PC-9 (cell line): ENCODE data around the gene PSMD7. TPM values are rescaled to one million over a fixed set of nuclear protein-coding genes. Genes with fewer than 3 reads are reported as not detected.

ENCODE experiments used
- BruUV-seq: library from RNA; stranded (reverse); fragments of 400-500 nt; replicated peaks from 2 replicates; lab custom pipeline; 2021; lab: Mats Ljungman, UMichigan
- CTCF ChIA-PET: fragments of 300-600 bp; sonication (Branson Sonifier 250); formaldehyde crosslinking; loops from one replicate; lab custom pipeline; 2022; ENCODE audit warnings: antibody characterized with exemption; lab: Charles Lee
- POLR2A ChIA-PET: fragments of 300-600 bp; sonication (Branson Sonifier 250); formaldehyde crosslinking; loops from one replicate; lab custom pipeline; 2022; ENCODE audit warnings: antibody characterized with exemption; ENCODE audit not compliant: unreplicated experiment; lab: Charles Lee
- DNase-seq, 2 experiments: peaks; one replicate each; pipeline versions ENCODE4 v3.0.0 to v3.0.0-alpha.2; 2015 to 2022; ENCODE audit warnings: mixed read lengths in 1 of 2
- H2AFZ ChIP-seq: fragments of 200-600 bp; sonication (generic); 2 replicates; pipeline ENCODE4 v1.8.1; 2017; ENCODE audit warnings: antibody characterized with exemption
- H3F3A ChIP-seq: fragments of 200-600 bp; sonication (generic); 2 replicates; pipeline ENCODE4 v1.8.1; 2017; ENCODE audit warnings: antibody characterized with exemption, mild to moderate bottlenecking, low read depth; ENCODE audit not compliant: insufficient read depth
- H3K27ac ChIP-seq: fragments of 200-600 bp; sonication (generic); 2 replicates; pipeline ENCODE4 v1.6.1; 2016; ENCODE audit warnings: mixed run types
- H3K27me3 ChIP-seq: fragments of 200-600 bp; sonication (generic); 2 replicates; pipeline ENCODE4 v1.6.1; 2016; ENCODE audit warnings: low read depth, mixed run types; ENCODE audit not compliant: insufficient read depth
- H3K36me3 ChIP-seq: fragments of 200-600 bp; sonication (generic); 2 replicates; pipeline ENCODE4 v1.6.1; 2016; ENCODE audit warnings: low read depth, mixed run types
- H3K4me1 ChIP-seq: fragments of 200-600 bp; sonication (generic); replicated peaks from 2 replicates; pipeline ENCODE4 v1.6.1; 2016; ENCODE audit warnings: mixed run types; ENCODE audit not compliant: insufficient read depth
- H3K4me2 ChIP-seq: fragments of 200-600 bp; sonication (generic); 2 replicates; pipeline ENCODE4 v1.6.1; 2017; ENCODE audit warnings: mixed run types
- H3K4me3 ChIP-seq: fragments of 200-600 bp; sonication (generic); 2 replicates; pipeline ENCODE4 v1.6.1; 2016; ENCODE audit warnings: mixed run types
- H3K79me2 ChIP-seq: fragments of 200-600 bp; sonication (generic); 2 replicates; pipeline ENCODE4 v1.6.1; 2017; ENCODE audit warnings: low read depth, mixed run types
- H3K9me2 ChIP-seq: fragments of 200-600 bp; sonication (generic); 2 replicates; pipeline ENCODE4 v1.8.1; 2017; ENCODE audit warnings: mild to moderate bottlenecking; ENCODE audit not compliant: insufficient read depth
- H3K9me3 ChIP-seq: fragments of 200-600 bp; sonication (generic); 2 replicates; pipeline ENCODE4 v1.8.1; 2016; ENCODE audit warnings: low read depth; ENCODE audit not compliant: insufficient read depth
- H4K20me1 ChIP-seq: fragments of 200-600 bp; sonication (generic); 2 replicates; pipeline ENCODE4 v1.8.1; 2017; ENCODE audit not compliant: insufficient read depth
- CTCF ChIP-seq: fragments of 200-600 bp; sonication (generic); conservative IDR thresholded peaks from 2 replicates; pipeline ENCODE4 v1.6.1; 2017; ENCODE audit warnings: mixed run types, antibody characterized with exemption, mild to moderate bottlenecking, moderate library complexity
- EZH2 ChIP-seq: fragments of 200-600 bp; sonication (generic); IDR thresholded peaks from 2 replicates; pipeline ENCODE4 v1.8.0; 2017; ENCODE audit warnings: antibody characterized with exemption, low read depth
- intact Hi-C: fragments of 100-400 bp; cut with micrococcal nuclease; formaldehyde crosslinking; loops from one replicate; pipeline ENCODE4 v1.10.0; 2022; ENCODE audit not compliant: unreplicated experiment
- total RNA-seq: library from RNA; stranded (reverse); gene quantifications from 2 replicates; pipeline ENCODE4 v1.2.3, GENCODE V29; 2021

Gene PSMD7
- total RNA-seq, 1 experiment from 2014 or later = 128 TPM

GRCh38 chr16:74288065-74288464, 8.5 kb upstream of the PSMD7 start:
- H3K9me2 ChIP-seq = no peaks in the 10 kb centered on the region
- no peak overlapping the region for H3K4me3 ChIP-seq
- H3K27ac ChIP-seq = no peak overlapping the region
- no TSS peak for BruUV-seq
- H3K79me2 ChIP-seq = no peaks in the 10 kb centered on the region
- H2AFZ ChIP-seq = no peak overlapping the region
- no peaks in the 10 kb centered on the region for H3F3A ChIP-seq
- TF ChIP-seq EZH2 (no peak), CTCF (no peak)
- POLR2A ChIA-PET = no interaction called here
- H4K20me1 ChIP-seq = no peaks in the 10 kb centered on the region
- DNase-seq = no peak
- H3K27me3 ChIP-seq = no peaks in the 10 kb centered on the region
- H3K4me1 ChIP-seq = no peaks in the 10 kb centered on the region
- intact Hi-C loops = no loop called here
- no peak overlapping the region for H3K4me2 ChIP-seq
- CTCF ChIA-PET = no interaction called here
- H3K9me3 ChIP-seq = no peaks in the 10 kb centered on the region
- no peaks in the 10 kb centered on the region for H3K36me3 ChIP-seq

- DNase-seq = no peak
- H3K9me2 ChIP-seq = no peaks in the 10 kb centered on the region
- no peaks in the 10 kb centered on the region for H3K9me3 ChIP-seq
- no peaks in the 10 kb centered on the region for H3F3A ChIP-seq
- TF ChIP-seq EZH2 (no peak), CTCF (no peak)
- intact Hi-C loops = no loop called here
- no peak overlapping the region for H2AFZ ChIP-seq
- peaks cover 4% of the 10 kb centered on the region for H3K4me1 ChIP-seq
- H3K4me2 ChIP-seq = no peak overlapping the region
- H3K79me2 ChIP-seq = no peaks in the 10 kb centered on the region
- ChIA-PET CTCF (no interaction called here), POLR2A (no interaction called here)
- H3K36me3 ChIP-seq = no peaks in the 10 kb centered on the region
- H3K4me3 ChIP-seq = no peak overlapping the region
- no TSS peak for BruUV-seq
- no peaks in the 10 kb centered on the region for H4K20me1 ChIP-seq
- H3K27me3 ChIP-seq = no peaks in the 10 kb centered on the region
- H3K27ac ChIP-seq = no peak overlapping the region
Observed at GRCh38 chr16:74290356-74290755, 6.3 kb upstream of the PSMD7 start.

- peaks cover 7% of the 10 kb centered on the region for H3K4me1 ChIP-seq
- H3K4me3 ChIP-seq = no peak overlapping the region
- H3F3A ChIP-seq = peaks cover 3% of the 10 kb centered on the region
- CTCF ChIA-PET = no interaction called here
- H3K4me2 ChIP-seq = no peak overlapping the region
- H3K36me3 ChIP-seq = no peaks in the 10 kb centered on the region
- intact Hi-C loops = no loop called here
- POLR2A ChIA-PET = no interaction called here
- no TSS peak for BruUV-seq
- DNase-seq = no peak
- H2AFZ ChIP-seq = no peak overlapping the region
- H3K9me3 ChIP-seq = no peaks in the 10 kb centered on the region
- H3K79me2 ChIP-seq = no peaks in the 10 kb centered on the region
- no peaks in the 10 kb centered on the region for H3K9me2 ChIP-seq
- H4K20me1 ChIP-seq = no peaks in the 10 kb centered on the region
- no peaks in the 10 kb centered on the region for H3K27me3 ChIP-seq
- TF ChIP-seq EZH2 (no peak), CTCF (no peak)
- no peak overlapping the region for H3K27ac ChIP-seq
Observed at GRCh38 chr16:74291176-74291575, 5.4 kb upstream of the PSMD7 start.
